DND-41 (cell line): ENCODE data around the gene PPFIBP1.

Experiments
- ATAC-seq: fragments of 200-7000 bp; cut with Tn5 transposase; 3 replicates; pipeline ENCODE4 v1.9.1; 2021; ENCODE audit warnings: low read depth; ENCODE audit not compliant: insufficient read depth
- DNase-seq: peaks from one replicate; pipeline ENCODE4 v3.0.0-alpha.2; 2020
- H2AFZ ChIP-seq: 2 replicates; pipeline ENCODE4 v1.6.0; 2012; ENCODE audit warnings: low read depth, low read length
- H3K27ac ChIP-seq: 2 replicates; pipeline ENCODE4 v1.5.1; 2012; ENCODE audit warnings: low read length, inconsistent platforms
- H3K27me3 ChIP-seq: fragments of 200-600 bp; sonication (generic); 2 replicates; pipeline ENCODE4 v1.6.0; 2012; ENCODE audit warnings: low read length, mild to moderate bottlenecking, inconsistent platforms; ENCODE audit not compliant: insufficient read depth, poor library complexity
- H3K36me3 ChIP-seq: 2 replicates; pipeline ENCODE4 v1.5.1; 2012; ENCODE audit warnings: low read length, inconsistent platforms; ENCODE audit not compliant: insufficient read depth
- H3K4me1 ChIP-seq: 2 replicates; pipeline ENCODE4 v1.5.1; 2012; ENCODE audit warnings: mild to moderate bottlenecking, low read length; ENCODE audit not compliant: insufficient read depth
- H3K4me2 ChIP-seq: 2 replicates; pipeline ENCODE4 v1.6.0; 2012; ENCODE audit warnings: mild to moderate bottlenecking, moderate library complexity, low read length, inconsistent platforms; ENCODE audit not compliant: insufficient read depth
- H3K4me3 ChIP-seq, 2 experiments: fragments of 200-600 bp in 1 of 2; shearing (Covaris generic) in 1 of 2; 2 replicates each; pipeline ENCODE4 v1.5.1; 2012 to 2016; ENCODE audit warnings: inconsistent platforms in 2 of 2, low read length in 2 of 2, mild to moderate bottlenecking in 2 of 2, low read depth in 1 of 2, moderate library complexity in 1 of 2
- H3K79me2 ChIP-seq: 2 replicates; pipeline ENCODE4 v1.6.0; 2012; ENCODE audit warnings: low read length, inconsistent platforms; ENCODE audit not compliant: insufficient read depth
- H3K9ac ChIP-seq: 2 replicates; pipeline ENCODE4 v1.6.0; 2012; ENCODE audit warnings: low read depth, mild to moderate bottlenecking, inconsistent platforms, low read length, moderate library complexity
- H3K9me3 ChIP-seq: 2 replicates; pipeline ENCODE4 v1.5.1; 2012; ENCODE audit warnings: low read length, moderate library complexity, mild to moderate bottlenecking, inconsistent platforms; ENCODE audit not compliant: insufficient read depth, severe bottlenecking
- H4K20me1 ChIP-seq: 2 replicates; pipeline ENCODE4 v1.6.0; 2012; ENCODE audit warnings: low read length; ENCODE audit not compliant: insufficient read depth
- EZH2 ChIP-seq: IDR thresholded peaks from 3 replicates; pipeline ENCODE4 v1.6.1; 2012; ENCODE audit warnings: borderline replicate concordance, low read depth, mild to moderate bottlenecking, moderate library complexity, low read length, inconsistent platforms; ENCODE audit not compliant: severe bottlenecking
- TF ChIP-seq, protein P1 (sequence below): IDR thresholded peaks from 2 replicates; pipeline ENCODE4 v1.5.1; 2012; ENCODE audit warnings: borderline replicate concordance, low read length, moderate library complexity, mild to moderate bottlenecking; ENCODE audit not compliant: poor library complexity, severe bottlenecking; ENCODE audit errors: extremely low read depth

The PPFIBP1 gene

GRCh38 chr12:27491226-27491625 is 32.8 kb upstream of the PPFIBP1 start:
- ATAC-seq, result no peak
- no peak for DNase-seq
- Histone ChIP-seq H3K4me3 (no peak overlapping the region), H3K9me3 (no peaks in the 10 kb centered on the region), H3K36me3 (no peaks in the 10 kb centered on the region), H3K4me1 (no peaks in the 10 kb centered on the region), H2AFZ (no peak overlapping the region), H3K27me3 (peaks cover 3% of the 10 kb centered on the region), H4K20me1 (no peaks in the 10 kb centered on the region), H3K27ac (no peak overlapping the region), H3K4me2 (no peak overlapping the region), H3K79me2 (no peaks in the 10 kb centered on the region), H3K9ac (no peak overlapping the region)
- TF ChIP-seq EZH2, result no peak
- TF ChIP-seq, protein P1, sequence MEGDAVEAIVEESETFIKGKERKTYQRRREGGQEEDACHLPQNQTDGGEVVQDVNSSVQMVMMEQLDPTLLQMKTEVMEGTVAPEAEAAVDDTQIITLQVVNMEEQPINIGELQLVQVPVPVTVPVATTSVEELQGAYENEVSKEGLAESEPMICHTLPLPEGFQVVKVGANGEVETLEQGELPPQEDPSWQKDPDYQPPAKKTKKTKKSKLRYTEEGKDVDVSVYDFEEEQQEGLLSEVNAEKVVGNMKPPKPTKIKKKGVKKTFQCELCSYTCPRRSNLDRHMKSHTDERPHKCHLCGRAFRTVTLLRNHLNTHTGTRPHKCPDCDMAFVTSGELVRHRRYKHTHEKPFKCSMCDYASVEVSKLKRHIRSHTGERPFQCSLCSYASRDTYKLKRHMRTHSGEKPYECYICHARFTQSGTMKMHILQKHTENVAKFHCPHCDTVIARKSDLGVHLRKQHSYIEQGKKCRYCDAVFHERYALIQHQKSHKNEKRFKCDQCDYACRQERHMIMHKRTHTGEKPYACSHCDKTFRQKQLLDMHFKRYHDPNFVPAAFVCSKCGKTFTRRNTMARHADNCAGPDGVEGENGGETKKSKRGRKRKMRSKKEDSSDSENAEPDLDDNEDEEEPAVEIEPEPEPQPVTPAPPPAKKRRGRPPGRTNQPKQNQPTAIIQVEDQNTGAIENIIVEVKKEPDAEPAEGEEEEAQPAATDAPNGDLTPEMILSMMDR, result no peak

GRCh38 chr12:27493260-27493940 is 30.6 kb upstream of the PPFIBP1 start:
- Histone ChIP-seq H3K4me2 (no peak overlapping the region), H3K27ac (no peak overlapping the region), H3K4me1 (no peaks in the 10 kb centered on the region), H3K36me3 (no peaks in the 10 kb centered on the region), H2AFZ (no peak overlapping the region), H3K4me3 (no peak overlapping the region), H3K79me2 (no peaks in the 10 kb centered on the region), H3K27me3 (no peaks in the 10 kb centered on the region), H3K9ac (no peak overlapping the region), H3K9me3 (no peaks in the 10 kb centered on the region), H4K20me1 (no peaks in the 10 kb centered on the region)
- no peak for ATAC-seq
- no peak for DNase-seq
- TF ChIP-seq, protein P1, result no peak
- TF ChIP-seq EZH2, result no peak

- Histone ChIP-seq H2AFZ (no peak overlapping the region), H3K4me1 (no peaks in the 10 kb centered on the region), H3K27ac (no peak overlapping the region), H3K4me2 (no peak overlapping the region), H3K27me3 (no peaks in the 10 kb centered on the region), H3K36me3 (no peaks in the 10 kb centered on the region), H3K9me3 (no peaks in the 10 kb centered on the region), H3K9ac (no peak overlapping the region), H3K79me2 (no peaks in the 10 kb centered on the region), H3K4me3 (no peak overlapping the region), H4K20me1 (no peaks in the 10 kb centered on the region)
- TF ChIP-seq, protein P1, result no peak
- TF ChIP-seq EZH2, result no peak
- ATAC-seq (no peak), DNase-seq (no peak)
Measured at GRCh38 chr12:27497446-27497845, 26.6 kb upstream of the PPFIBP1 start.
